Superior temporal gyrus (tissue), 1 donor: ENCODE data around the gene ENOX1.
A peak's percentile ranks its signal among the peaks of the same experiment; 100 is the strongest.

ENCODE experiments used
- DNase-seq: peaks from one replicate; pipeline ENCODE4 v3.0.0-alpha.2; 2016; ENCODE audit errors: extremely low spot score

The ENOX1 gene

DNA sequence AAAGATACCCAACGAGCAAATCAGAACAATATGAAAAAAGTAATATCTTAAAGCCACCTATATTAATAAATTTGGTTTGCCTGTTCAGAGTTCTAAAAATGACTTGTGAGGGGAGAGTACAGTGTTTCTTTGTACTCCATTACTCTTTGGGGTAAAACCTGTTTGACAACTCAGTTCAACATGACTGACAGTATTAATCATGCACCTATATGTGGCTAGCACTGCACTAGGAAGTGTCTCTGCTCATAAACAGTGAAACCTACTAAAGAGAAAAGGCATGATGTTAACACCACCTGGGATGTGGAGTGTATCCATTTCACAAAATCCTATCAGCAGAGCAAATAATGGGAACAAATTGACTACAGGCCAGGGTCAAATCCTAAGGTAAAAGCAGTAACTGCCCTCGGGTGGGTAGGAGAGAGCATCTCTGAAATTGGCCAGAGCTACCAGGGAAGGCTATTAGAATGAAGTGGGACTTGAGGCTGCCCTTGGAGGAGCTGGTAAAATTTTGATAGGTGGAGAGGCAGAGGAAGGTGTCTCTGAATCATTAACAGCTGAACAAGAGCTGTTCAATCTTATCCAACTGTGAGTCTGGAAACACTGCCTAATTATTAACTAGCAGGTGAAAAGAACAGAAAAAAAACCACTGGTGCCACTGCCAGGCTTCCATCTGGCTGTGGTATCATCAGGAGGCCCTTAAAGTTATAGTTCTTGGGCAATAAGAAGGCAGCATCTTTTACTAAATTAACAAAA is 398.3 kb downstream of the ENOX1 start:
- no peak for DNase-seq

GRCh38 chr13:43387880-43388279 is 398.9 kb downstream of the ENOX1 start:
- no peak for DNase-seq

GRCh38 chr13:43383498-43384165 is 403.1 kb downstream of the ENOX1 start:
- DNase-seq = no peak

GRCh38 chr13:43379738-43380137 is 407.0 kb downstream of the ENOX1 start:
- DNase-seq = no peak

DNA sequence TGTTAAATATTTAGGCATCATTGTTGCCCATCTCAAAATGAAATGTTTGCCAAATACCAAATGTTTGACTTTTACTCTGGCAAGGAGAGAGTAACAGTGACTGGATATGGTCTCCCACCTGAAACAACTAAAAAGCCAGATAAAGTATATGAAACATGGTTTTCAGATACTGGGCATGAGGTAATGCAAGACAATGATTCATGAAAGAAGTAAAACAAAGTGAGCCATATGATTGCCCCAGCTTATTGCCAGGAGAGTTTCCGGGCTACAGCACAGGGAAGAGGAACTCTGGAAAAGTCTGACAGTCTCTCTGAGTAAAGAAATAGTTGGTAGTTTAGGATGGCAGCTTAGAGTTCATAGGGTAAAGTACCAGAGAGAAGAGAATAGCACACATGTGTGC is 408.8 kb downstream of the ENOX1 start:
- no peak for DNase-seq

- no peak for DNase-seq
Measured at GRCh38 chr13:43377149-43377548, 409.6 kb downstream of the ENOX1 start.

DNA sequence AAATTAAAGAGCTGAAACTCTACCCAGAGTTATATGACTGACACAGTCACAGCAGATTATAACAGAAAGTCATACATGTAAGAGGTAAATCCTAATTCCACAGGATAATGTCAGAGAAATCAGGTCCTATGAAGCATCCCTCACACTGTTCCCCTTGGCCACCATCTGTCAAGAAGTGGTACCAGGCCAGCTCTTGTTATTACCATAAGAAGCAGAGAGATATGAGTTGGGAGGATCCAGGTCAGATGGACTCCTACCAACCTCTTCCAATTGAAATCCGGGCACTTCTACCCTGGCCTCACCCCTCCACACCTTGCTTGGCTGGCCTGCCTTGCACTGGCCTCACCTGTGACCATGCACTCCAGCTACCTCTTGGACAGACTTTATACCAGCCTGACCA is 410.2 kb downstream of the ENOX1 start:
- DNase-seq = no peak

DNA sequence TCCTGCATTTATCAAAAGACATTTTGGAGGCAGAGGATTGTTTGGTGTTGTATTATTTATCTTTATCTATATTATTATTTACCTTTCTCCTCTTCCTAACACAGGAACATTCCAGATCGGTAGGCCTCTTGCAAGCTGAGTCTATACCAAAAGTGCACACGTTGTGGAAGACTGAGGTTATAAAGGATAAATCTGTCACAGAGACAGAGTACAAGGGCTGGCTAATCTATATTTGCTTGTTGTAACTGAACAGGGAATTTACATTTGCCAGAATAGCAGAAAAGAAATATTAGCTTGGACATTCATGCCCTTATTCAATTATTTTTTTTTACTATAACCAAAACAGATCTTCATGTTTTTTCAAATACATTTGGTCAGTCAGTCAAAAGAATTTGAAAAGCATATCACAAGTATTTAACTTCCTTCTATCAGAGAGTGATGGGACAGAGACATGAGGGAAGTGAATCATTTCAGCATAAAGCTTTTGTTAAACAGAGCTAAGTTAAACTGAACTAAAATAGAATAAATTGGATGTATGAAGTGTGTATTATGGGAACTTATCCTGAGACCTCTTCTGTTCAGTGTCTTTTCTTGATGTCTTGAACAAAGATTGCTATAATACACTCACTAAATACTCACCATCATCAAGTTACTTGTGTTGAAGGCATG is 410.8 kb downstream of the ENOX1 start:
- DNase-seq = no peak

DNA sequence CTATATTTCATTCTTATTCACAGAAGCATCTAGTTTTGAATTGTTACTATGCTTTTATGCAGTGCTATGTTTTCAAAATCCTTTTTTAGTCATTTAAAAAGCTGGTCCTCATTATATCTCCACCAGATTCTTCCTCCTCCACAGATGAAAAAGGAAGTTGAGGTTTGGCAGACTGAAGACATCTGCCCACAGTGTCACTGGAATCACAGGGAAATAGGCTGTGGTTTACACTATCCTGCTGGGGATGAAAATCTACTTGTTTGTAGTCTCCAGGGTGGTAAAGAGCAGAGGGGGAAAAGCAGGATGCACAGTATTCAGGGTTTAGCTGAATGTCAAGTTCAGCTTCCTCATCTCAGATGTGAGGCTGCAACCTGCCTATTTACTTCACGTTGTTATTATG is 412.2 kb downstream of the ENOX1 start:
- DNase-seq = no peak

- no peak for DNase-seq
Measured at GRCh38 chr13:43373400-43373799, 413.4 kb downstream of the ENOX1 start.

- DNase-seq = no peak
Measured at GRCh38 chr13:43370842-43371241, 415.9 kb downstream of the ENOX1 start.

DNA sequence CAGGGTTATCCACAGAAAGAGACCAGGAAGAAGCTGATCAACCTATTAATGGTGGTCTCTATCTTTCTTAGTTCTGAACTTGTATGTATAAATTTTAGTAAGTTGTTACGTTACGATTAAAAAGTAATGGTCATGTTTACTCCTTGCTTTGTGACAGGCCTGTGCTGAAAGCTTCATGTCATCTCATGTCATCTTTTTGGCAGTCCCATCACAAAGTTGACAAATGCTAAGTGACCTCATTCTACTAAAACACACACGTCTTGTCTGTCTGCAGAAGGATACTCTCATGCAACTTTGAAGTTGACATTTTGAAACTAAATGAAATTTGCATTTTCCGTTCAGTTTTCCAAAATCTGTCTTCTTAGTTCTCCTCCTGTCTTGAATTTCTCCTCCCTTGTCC is 417.5 kb downstream of the ENOX1 start:
- DNase-seq = no peak

GRCh38 chr13:43368003-43368402 is 418.8 kb downstream of the ENOX1 start:
- DNase-seq = peak; percentile 49

GRCh38 chr13:43365039-43365344 is 421.8 kb downstream of the ENOX1 start:
- DNase-seq = no peak

DNA sequence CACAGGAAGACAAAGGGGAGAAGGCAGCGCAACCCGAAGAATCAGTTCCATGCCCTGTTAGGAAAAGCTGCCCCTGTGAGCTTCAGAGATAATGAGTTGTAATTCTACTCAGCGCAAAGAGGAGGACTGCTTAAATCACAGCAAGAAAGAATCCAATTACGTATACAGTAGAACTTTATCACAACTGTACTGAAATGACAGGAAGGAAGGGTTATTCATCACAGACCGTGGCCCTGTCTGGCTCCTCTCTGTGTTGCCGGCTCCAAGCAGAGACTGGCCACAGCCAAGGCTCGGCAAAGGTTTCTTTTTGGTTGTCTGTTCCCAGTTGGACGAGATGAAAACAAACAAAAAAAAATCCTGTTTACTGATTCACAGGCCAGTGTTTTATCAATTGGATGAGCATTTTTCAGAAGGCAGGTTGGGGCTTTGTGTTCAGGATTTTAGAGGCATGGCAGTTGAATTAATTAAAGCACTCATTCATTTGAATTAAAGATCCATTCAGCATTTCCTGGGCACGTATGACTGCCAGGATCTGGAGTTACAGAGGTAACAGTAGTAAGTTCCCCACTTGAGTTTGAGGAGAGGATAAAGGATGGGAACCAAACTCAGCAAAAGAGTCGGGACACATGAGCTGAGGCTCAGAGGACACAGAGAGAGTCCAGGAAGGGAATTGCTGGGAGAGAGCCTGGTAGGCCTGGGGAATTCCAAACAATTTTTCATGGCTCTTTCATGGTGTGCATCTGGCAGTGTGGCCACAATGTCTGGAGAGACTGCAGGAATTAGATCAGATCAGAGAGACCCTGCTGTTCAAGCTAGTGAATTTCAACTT is 422.3 kb downstream of the ENOX1 start:
- DNase-seq = no peak

DNA sequence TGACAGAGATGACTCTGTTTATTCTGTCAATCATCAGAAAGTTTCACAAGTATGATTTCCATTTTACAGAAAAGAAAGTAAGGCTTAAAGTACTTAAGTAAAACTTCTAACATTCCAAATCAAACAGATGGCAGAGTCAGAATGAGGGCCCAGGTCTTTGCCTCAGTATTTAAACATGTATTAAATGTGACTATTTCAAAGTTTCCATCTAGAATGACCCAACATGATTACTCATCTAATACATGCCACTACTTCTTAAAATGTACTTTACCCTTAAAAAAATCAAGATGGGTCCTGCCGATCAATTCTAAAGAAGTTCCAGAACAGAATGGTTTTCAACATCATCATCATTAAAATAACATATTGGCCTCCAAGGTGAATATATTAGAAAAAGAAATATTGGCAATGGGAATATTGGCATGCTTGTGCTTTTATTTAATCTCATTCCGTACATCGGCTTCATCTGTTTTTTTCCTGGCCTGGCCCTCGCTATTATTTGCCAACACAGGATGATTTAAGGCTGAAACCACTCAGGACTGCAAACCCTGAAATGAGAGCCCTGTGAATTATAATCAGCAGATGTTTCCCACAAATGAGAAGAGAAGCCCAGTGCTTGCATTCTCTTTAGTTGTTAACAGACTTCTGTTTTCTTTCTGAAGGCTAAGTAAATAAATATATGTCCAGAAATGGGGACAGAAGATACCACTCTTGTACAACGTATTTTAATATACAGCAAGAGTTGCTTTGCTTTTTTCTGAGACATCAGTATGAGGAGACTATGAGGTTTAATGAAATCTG is 423.4 kb downstream of the ENOX1 start:
- peak; percentile 66 for DNase-seq

- no peak for DNase-seq
Measured at GRCh38 chr13:43362556-43362955, 424.2 kb downstream of the ENOX1 start.

DNA sequence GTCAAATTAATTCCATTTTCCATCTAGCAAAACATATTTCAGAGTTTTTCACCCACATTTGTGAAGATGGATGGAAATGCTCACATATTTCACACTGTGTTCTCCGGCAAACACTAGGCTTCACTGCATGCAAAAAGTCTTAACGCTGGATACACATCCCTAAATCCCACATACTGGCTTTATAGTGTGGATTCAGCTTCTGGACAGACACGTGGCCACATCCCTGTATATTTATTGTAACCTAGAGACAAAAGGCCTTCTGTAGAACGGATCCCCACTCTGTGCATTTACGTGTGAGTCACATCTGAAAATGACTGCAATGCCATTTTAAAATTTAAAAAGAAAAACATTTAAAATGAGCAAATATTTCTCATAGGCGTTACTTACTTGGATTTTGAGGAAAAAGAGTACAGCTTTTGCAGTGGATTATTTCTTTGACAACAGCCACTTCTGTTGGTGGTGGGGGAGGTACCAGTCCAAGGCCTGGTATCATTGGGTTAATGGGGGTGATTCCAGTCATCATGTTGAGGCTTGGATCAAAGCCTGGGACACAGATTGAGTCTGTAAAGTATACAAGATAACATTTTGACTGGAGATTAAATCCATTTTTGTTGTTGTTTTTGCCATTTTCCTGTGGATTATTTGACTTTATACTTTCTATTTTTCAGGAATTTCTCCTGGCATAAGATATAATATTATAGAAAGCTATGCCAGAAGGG is 425.7 kb downstream of the ENOX1 start:
- DNase-seq = peak; percentile 62

GRCh38 chr13:43360171-43360570 is 426.6 kb downstream of the ENOX1 start:
- no peak for DNase-seq

DNA sequence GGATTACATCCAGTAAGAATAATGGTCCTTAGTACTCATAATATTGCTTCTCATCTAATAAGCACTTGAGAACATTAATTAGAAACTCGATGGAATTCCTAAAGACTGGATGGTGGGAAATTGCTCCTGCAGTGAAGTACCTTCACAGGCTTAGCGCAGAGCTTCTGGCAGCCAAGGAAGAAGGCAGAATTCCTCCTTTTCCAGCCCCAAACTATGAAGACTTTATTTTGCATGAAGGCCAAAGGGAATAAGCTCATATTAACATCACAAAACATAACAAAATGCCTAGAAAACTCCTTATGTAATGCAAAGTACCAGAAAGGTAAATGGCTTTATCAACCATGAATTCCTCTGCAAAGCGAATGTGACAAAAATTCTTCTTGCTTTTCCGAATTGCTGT is 427.2 kb downstream of the ENOX1 start:
- no peak for DNase-seq

- no peak for DNase-seq
Measured at GRCh38 chr13:43357564-43357963, 429.2 kb downstream of the ENOX1 start.
